H54 (cell line): Measurements from ENCODE around the gene HTR1D.
A peak's percentile ranks its signal among the peaks of the same experiment; 100 is the strongest.

Experiments
- DNase-seq: peaks from one replicate; pipeline ENCODE4 v3.0.0; 2011; ENCODE audit warnings: low spot score, mixed read lengths; ENCODE audit not compliant: insufficient read length
- FAIRE-seq: peaks from 3 replicates; lab custom pipeline; 2011; peaks lifted over from hg19 to GRCh38; lab: Jason Lieb, UNC
- POLR2A ChIP-seq: IDR thresholded peaks from 2 replicates; pipeline ENCODE4 v1.6.1; 2011; ENCODE audit warnings: low read depth, mild to moderate bottlenecking, low read length

Gene HTR1D

GRCh38 chr1:23184212-23184934 is 32.9 kb downstream of the HTR1D start:
- DNase-seq (no peak), FAIRE-seq (no peak)
- no peak for TF ChIP-seq POLR2A

- FAIRE-seq, result no peak
- no peak for DNase-seq
- TF ChIP-seq POLR2A, result no peak
Measured at GRCh38 chr1:23179862-23180261, 37.4 kb downstream of the HTR1D start.

- no peak for DNase-seq
- TF ChIP-seq POLR2A, result no peak
- FAIRE-seq, result no peak
Measured at GRCh38 chr1:23178950-23179349, 38.4 kb downstream of the HTR1D start.

- no peak for TF ChIP-seq POLR2A
- FAIRE-seq (no peak), DNase-seq (no peak)
Measured at GRCh38 chr1:23178414-23178813, 38.9 kb downstream of the HTR1D start.

GRCh38 chr1:23177438-23178380 is 39.6 kb downstream of the HTR1D start:
- DNase-seq (peak; percentile 52), FAIRE-seq (no peak)
- TF ChIP-seq POLR2A, result peak; percentile 42

- TF ChIP-seq POLR2A, result no peak
- no peak for FAIRE-seq
- no peak for DNase-seq
Measured at GRCh38 chr1:23177031-23177430, 40.3 kb downstream of the HTR1D start.

- FAIRE-seq, result no peak
- no peak for DNase-seq
- TF ChIP-seq POLR2A, result no peak
Measured at GRCh38 chr1:23174426-23175110, 42.7 kb downstream of the HTR1D start.

- no peak for DNase-seq
- FAIRE-seq, result no peak
- no peak for TF ChIP-seq POLR2A
Measured at GRCh38 chr1:23171181-23171755, 46.0 kb downstream of the HTR1D start.

- FAIRE-seq (peak; percentile 88), DNase-seq (peak; percentile 59)
- TF ChIP-seq POLR2A, result no peak
Measured at GRCh38 chr1:23169727-23170335, 47.5 kb downstream of the HTR1D start.

GRCh38 chr1:23169195-23169575 is 48.1 kb downstream of the HTR1D start:
- DNase-seq (no peak), FAIRE-seq (no peak)
- TF ChIP-seq POLR2A, result no peak

GRCh38 chr1:23168445-23169194 is 48.7 kb downstream of the HTR1D start, which contains the start of gene LUZP1:
Gene LUZP1 (minus strand): TSS chr1:23168856.
- peak; percentile 30 for FAIRE-seq
- DNase-seq, result peak; percentile 71

GRCh38 chr1:23168079-23168444 is 49.2 kb downstream of the HTR1D start:
- DNase-seq, result no peak
- no peak for TF ChIP-seq POLR2A
- no peak for FAIRE-seq

More at GRCh38 chr1:23168445-23169194, 48.7 kb downstream of the HTR1D start, which contains the start of gene LUZP1:
- TF ChIP-seq POLR2A, result peak; percentile 83
